ENCODE data around the gene FBXO31. TPM values are rescaled to one million over a fixed set of nuclear protein-coding genes. Genes with fewer than 3 reads are reported as not detected.
"Not testable (repeated sequence)": the region's sequence is repeated elsewhere in the genome, so short reads cannot be mapped to it uniquely, and the experiment has no call there.

Gene FBXO31
- total RNA-seq, 4 donors from 2014 or later = 39.9 to 89.3 (median 53.6) TPM

- Histone ChIP-seq H3K4me3 (no peak overlapping the region), H3K9me3 (no peaks in the 10 kb centered on the region), H3K4me1 (peaks cover 14% of the 10 kb centered on the region), H3K27ac (no peak overlapping the region), H3K27me3 (no peaks in the 10 kb centered on the region), H3K36me3 (peaks cover 63% of the 10 kb centered on the region)
- TF ChIP-seq POLR2AphosphoS5 (IDR thresholded peaks at IDR 0.05) (no peak), CTCF (IDR thresholded peaks at IDR 0.05) (no peak)
- 90% methylated on average over 6 of the region's 20 CpGs for WGBS
- no peak for DNase-seq (ENCODE audit: low spot score in 2 of 2)
Observed at GRCh38 chr16:87342504-87342903, 41.1 kb downstream of the FBXO31 start.

- no peak for DNase-seq (ENCODE audit: low spot score in 2 of 2)
- 98% methylated on average over 5 of the region's 5 CpGs for WGBS
- TF ChIP-seq POLR2AphosphoS5 (IDR thresholded peaks at IDR 0.05) = no peak
- Histone ChIP-seq H3K27ac (no peak overlapping the region), H3K4me1 (peaks cover 7% of the 10 kb centered on the region), H3K27me3 (no peaks in the 10 kb centered on the region), H3K4me3 (no peak overlapping the region), H3K36me3 (peaks cover 60% of the 10 kb centered on the region), H3K9me3 (no peaks in the 10 kb centered on the region)
Observed at GRCh38 chr16:87340198-87340597, 43.4 kb downstream of the FBXO31 start.

- peaks cover 65% of the 10 kb centered on the region for H3K36me3 ChIP-seq
- not testable (repeated sequence) for H3K27ac ChIP-seq; H3K4me1 ChIP-seq; H3K9me3 ChIP-seq; H3K27me3 ChIP-seq; DNase-seq (ENCODE audit: low spot score in 2 of 2); H3K4me3 ChIP-seq
- 96% methylated on average over 11 of the region's 11 CpGs for whole genome bisulfite sequencing
Observed at GRCh38 chr16:87339724-87340105, 43.9 kb downstream of the FBXO31 start.

GRCh38 chr16:87339086-87339723, 44.4 kb downstream of the FBXO31 start:
- no peak overlapping the region for H3K4me3 ChIP-seq
- peaks cover 68% of the 10 kb centered on the region for H3K36me3 ChIP-seq
- TF ChIP-seq POLR2A (IDR thresholded peaks at IDR 0.05) (no peak), POLR2AphosphoS5 (IDR thresholded peaks at IDR 0.05) (no peak), EP300 (IDR thresholded peaks at IDR 0.05) (no peak), CTCF (IDR thresholded peaks at IDR 0.05) (no peak)
- no peak overlapping the region for H3K27ac ChIP-seq
- 90% methylated on average over 17 of the region's 17 CpGs for WGBS
- no peak for DNase-seq (ENCODE audit: low spot score in 2 of 2)
- no peaks in the 10 kb centered on the region for H3K4me1 ChIP-seq
- H3K9me3 ChIP-seq = no peaks in the 10 kb centered on the region
- no peaks in the 10 kb centered on the region for H3K27me3 ChIP-seq

GRCh38 chr16:87338155-87338765, 45.3 kb downstream of the FBXO31 start:
- Histone ChIP-seq H3K27me3 (no peaks in the 10 kb centered on the region), H3K9me3 (no peaks in the 10 kb centered on the region), H3K27ac (no peak overlapping the region), H3K4me3 (no peak overlapping the region), H3K36me3 (peaks cover 68% of the 10 kb centered on the region), H3K4me1 (no peaks in the 10 kb centered on the region)
- TF ChIP-seq POLR2A (IDR thresholded peaks at IDR 0.05) (no peak), CTCF (IDR thresholded peaks at IDR 0.05) (no peak), EP300 (IDR thresholded peaks at IDR 0.05) (no peak), POLR2AphosphoS5 (IDR thresholded peaks at IDR 0.05) (no peak)
- no peak for DNase-seq (ENCODE audit: low spot score in 2 of 2)
- WGBS = 94% methylated on average over 11 of the region's 18 CpGs

GRCh38 chr16:87337262-87337771, 46.3 kb downstream of the FBXO31 start:
- TF ChIP-seq EP300 (IDR thresholded peaks at IDR 0.05) (no peak), POLR2AphosphoS5 (IDR thresholded peaks at IDR 0.05) (no peak), CTCF (IDR thresholded peaks at IDR 0.05) (no peak), POLR2A (IDR thresholded peaks at IDR 0.05) (no peak)
- Histone ChIP-seq H3K36me3 (peaks cover 67% of the 10 kb centered on the region), H3K9me3 (no peaks in the 10 kb centered on the region), H3K4me1 (no peaks in the 10 kb centered on the region), H3K4me3 (no peak overlapping the region), H3K27me3 (no peaks in the 10 kb centered on the region), H3K27ac (no peak overlapping the region)
- WGBS = 73% methylated on average over 16 of the region's 16 CpGs
- DNase-seq (ENCODE audit: low spot score in 2 of 2) = no peak
